HG02884 (cell line): ENCODE measurements around the gene DOCK1.

Source experiments
- ATAC-seq: cut with Tn5 transposase; IDR thresholded peaks from one replicate; pipeline ENCODE4 v1.9.1; 2021; ENCODE audit warnings: mild to moderate bottlenecking, moderate library complexity; ENCODE audit not compliant: unreplicated experiment

The DOCK1 gene

DNA sequence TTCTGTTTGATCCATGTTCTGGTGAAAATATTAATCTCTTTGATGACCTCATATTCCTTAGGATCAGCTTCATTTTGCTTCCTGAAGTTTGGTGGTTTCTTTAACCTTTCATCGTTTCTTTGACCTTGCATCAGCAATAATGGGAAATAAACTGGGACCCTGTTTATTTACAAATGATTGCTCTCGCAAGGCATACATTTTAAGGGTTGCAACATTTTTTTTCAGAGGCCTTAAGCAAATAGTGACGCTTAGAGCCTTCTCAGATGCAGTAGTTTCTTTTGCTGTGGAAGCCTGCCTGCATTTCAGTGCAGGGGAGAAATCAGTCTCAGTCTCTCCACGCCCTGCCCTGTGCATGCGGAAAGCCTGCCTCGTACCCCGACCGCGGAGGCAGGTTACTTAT is 504.8 kb downstream of the DOCK1 start:
- no peak for ATAC-seq

DNA sequence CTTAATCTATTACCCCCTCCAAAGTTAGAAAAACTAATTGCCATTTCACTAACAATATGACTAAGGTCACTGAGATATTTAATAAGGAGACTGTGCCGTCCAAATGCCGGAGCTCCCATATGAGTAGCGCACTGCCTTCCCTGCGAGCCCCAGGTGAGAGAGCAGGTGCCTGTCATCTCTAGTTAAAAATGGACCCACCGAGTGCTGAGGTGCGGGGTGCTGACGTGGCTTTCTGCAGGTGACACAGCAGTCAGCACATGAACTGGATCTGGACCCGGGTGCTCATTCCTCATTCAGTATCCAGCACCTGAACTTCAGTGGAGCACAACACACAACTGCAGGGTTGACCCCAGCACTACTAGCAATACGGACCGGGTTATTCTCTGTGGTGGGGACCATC is 505.8 kb downstream of the DOCK1 start:
- ATAC-seq = no peak

DNA sequence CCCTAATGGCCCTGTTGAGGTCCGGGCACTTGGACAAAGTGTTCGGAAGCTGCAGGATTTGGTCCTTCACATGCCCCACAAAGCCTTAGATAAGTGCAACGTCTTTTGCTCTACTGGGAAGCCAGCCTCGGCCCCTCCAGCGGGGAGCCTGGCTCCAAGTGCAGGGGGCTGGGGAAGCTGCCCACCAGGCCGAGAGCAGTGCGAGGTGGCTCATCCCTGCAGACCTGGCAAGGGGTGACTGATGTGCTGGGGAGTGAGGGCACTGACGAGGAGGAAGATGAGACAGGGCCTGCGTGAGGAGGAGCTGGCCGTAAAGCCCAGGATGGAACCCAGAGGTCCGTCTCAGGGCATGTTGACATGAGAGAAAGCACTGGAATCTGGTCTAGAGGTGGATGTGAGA is 508.1 kb downstream of the DOCK1 start:
- no peak for ATAC-seq

DNA sequence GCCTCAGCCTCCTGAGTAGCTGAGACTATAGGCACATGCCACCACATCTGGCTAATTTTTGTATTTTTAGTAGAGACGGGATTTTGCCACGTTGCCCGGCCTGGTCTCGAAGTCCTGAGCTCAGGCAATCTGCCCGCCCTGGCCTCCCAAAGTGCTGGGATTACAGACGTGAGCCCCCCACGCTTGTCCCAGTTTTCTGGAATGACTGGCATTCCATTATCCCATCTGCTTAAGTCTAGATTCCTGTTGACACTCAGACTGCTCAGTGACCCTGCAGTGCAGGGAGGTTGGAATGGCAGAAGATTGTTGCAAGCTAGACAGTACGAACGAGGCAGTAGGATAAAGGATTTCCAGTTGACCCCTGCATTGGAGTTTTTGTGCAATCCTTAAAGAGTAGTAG is 508.8 kb downstream of the DOCK1 start:
- ATAC-seq = no peak

DNA sequence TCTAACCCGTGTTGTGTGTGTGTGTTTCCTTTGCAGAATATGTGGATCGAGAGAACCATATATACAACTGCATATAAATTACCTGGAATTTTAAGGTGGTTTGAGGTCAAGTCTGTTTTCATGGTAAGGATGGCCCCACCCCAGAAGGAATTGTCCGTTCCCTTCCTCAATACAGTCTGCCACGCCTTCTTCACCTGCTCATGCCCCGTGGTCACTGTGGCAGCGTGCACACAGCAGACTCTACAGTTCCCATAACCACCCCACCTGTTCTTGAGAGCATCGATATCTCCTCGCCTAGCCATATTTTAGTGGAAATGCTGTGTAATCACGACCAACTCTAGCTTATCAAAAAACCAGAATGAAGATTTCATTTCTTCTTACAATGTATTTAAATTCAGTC is 509.9 kb downstream of the DOCK1 start:
- ATAC-seq = no peak

DNA sequence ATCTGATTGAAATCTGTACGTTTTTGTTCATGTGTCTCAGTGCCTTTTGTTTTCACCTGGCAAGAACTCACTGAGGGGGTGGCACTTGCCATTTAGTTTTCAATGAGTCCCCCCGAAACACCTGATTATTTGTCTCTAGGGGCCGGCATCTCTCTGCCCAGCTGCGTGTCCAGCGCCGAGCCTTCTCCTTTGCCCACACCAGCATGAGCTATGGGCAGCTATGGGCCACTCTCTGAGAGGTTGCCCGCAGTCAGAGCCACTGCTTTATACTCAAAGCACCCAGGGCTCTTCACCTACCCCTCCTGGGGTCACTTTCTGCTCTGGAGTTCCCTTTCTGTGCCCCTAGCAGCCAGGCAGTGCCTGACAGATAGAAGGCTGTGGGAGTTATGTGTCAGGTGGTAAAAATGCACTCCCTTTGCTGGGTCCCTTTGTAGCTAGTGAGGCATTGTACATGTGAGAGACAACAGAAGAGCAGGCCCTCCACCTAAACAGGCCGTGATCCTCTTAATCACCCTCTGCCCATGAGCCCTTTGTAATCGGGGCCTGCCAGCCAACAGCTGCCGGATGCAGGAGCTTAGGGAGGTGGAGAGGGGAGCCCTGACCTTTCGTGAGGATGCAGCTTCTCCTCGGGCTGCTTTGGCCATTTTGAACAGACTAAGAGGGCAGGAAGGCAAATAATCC is 510.8 kb downstream of the DOCK1 start:
- ATAC-seq = no peak

DNA sequence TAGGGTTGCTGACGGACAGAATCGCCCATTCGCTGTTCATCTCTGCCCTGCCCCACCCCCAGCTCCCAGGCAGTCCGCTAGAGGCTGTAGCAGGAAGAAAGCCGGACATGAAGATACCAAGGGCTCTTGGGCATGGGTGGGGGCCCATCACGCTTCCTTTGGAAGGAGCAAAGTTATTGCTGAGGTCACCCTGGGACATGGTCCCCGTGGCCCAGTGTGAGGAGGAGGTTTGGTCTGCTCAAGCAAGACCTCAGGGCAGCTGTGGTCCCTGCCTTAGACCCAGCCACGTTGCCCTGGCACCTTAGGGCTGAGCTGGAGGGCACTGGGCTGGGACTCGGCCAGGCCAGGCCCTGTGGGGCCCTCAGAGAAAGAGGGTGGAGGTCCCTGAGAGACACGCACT is 511.8 kb downstream of the DOCK1 start:
- ATAC-seq = no peak

DNA sequence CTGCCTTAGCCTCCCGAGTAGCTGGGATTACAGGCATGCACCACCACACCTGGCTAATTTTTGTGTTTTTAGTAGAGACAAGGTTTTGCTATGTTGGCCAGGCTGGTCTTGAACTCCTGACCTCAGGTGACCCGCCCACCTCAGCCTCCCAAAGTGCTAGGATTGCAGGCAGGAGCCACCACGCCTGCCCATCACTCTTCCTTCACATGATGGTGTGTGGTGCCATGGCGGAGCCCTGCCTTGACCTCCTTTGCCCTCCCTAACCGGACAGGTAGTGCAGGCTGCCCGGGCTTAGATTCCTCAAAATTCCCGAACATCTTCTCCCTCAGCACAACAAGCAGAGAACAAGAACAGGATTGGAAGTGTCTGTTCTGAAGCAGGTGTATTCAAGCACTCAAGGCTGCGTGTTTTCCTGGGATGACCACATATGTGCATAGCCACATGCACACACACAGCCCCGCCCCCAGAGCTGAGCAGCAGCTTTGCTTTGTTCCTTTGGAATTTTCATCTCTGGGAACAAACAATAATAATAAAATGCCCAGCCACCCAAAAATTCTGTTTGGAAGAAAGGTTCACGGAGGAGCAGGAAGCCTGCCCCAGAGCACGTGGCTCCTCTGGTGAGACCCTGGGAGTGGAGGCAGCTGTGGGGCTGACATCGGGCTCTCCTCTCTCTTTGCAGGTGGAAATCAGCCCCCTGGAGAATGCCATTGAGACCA is 512.6 kb downstream of the DOCK1 start:
- ATAC-seq = no peak

DNA sequence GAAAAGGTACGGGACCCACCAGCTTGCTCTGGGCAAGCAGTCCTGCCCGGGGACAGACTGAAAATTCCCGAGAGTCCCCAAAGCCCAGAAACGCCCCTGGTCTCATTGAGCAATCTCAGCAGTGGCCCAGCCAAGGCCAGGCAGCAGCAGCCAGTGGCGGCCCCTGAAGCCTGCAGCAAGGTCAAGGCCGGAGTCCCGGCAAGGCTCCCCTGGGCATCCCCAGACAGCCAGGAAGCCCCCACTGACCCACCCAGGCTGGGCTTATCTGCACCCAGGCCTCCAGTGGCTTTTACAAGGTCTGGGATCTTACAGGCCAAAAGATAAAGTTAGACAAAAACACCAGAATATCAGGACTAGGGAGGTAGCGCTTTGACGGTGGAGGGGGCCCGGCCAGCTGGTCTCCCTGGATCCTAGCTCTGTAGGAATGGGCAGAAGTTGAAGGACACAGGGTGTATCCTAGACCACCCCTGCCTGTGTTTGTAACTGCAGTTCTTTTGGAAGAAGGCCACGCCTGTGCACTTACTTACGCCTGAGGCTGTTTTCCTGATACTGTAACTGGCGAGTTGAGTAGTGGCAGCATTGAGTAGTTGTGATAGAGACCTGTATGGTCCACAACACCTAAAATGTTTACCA is 513.4 kb downstream of the DOCK1 start:
- no peak for ATAC-seq

DNA sequence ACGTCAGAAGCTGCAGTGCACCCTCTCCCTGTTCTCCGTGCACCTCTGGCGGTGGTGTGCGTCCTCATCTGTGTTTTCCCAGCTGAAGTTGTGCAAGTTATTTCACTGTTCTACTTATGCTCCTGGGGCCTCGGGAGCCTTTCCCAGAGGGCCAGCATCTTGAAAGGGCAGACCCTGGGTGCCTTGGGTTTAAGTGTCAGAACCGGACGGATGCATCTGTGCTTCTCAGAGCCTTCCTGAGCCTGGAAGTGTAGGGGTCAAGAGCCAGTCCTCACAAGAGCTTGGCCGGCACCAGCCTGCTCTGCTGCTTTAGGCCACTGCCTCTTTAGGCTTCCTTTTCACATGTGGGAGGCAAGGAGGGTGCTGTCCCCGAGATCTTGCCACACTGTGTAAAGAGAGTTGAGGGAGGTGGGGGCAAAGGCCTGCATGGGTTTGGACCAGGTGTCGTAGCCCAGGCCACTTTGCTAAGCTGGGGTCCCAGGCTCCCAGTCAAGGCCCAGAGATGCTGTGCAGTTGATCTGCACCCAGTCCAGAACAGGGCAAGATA is 515.0 kb downstream of the DOCK1 start:
- no peak for ATAC-seq

DNA sequence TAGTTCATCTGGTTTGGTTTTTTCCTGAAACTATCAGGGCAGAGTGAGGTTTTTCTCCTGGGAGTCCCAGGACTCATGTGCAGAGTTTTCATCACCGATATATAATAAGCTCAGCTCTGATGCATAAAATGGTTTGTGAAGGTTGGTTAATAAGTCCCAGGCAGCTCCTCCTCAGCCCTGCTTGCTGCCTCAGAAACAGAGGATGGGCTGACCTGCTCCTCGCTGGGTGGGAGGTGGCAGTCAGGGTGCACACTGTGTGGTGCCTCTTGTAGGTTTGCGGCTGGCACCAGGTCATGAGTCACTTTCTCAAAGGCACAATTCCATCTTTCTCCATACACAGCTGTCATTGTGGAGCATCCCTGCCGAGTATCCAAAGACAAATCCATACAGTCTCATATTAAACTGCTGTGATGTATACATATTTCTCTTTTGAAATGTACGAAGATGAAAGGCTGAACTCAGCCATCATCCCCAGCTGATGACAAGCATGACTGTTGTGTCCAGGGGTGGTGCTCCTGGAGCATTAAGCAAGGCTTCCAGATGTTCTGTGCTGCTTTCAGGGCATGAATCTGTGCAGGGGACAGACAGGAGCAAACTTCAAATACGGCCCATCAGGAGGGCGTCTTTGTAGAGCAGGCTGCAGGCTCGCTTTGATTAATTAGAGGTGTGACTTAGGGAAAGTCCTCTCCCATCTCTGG is 518.1 kb downstream of the DOCK1 start:
- ATAC-seq = no peak

DNA sequence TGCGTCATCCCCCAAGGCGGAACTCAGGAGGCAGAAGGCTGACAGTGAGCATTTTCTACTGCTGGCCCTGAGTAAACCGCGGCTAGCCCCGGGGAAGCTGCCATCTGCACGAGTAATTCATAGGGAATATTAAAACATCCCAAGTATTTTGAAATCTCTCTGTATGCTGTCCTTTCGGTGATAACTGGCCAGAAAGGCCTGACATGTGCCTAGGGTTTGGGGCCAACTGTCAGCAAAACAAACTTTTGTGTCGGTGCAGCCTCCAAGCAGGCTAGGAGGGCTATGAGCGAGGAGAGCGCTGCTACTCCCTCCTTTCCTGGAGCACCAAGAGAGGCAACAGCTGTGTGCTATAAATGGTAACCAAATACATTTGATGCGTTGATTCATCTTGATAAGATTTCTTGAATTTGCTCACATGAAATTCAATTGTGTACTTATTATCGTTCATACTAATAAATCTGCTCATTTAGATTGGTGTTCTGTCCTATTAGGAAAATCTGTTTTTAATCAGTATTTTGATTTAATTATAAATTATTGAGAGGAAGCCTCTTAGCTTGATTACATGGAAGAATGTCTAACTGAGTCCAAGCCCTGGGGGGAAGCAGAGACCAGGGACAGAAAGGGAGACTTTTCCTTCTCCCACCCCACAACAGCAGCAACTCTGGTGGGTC is 519.5 kb downstream of the DOCK1 start:
- no peak for ATAC-seq

DNA sequence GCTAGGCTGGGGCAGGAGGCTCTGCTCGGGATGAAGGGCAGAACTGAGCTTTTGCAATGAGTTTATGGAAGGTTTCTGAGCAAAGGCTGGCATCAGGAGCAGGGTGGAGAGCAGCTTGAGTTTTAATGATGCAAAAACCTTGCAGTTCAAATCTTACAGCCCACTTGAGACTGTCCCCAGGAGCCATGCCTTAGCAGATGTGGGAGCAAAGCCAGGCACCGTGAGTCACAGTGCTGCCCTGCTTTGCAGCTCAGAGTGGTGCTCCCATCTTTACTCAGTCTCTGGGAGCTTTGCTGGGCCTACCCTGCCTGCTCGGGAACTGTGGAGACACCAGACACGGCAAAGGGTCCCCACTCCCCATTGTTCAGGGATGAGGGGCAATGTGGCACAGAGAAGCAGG is 521.5 kb downstream of the DOCK1 start:
- ATAC-seq = no peak

DNA sequence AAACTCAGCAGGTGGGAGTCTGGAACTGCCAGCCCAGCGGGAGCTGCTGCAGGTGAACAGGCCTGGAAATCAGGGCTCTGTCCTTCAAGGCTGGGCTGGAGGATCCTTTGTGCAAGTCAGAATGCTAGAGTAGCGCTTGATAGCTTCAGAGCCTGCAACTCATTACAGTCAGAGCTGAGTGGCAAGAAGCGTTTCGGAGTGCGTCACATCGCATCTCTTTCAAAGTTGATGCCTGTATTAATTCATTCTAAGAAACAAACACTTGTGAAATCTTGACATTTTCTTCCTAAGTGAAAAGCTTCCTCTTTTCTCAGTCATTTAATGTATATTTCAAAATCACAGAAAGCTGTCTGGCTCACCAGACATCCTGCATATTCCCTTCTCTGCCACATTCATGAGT is 522.7 kb downstream of the DOCK1 start:
- no peak for ATAC-seq

DNA sequence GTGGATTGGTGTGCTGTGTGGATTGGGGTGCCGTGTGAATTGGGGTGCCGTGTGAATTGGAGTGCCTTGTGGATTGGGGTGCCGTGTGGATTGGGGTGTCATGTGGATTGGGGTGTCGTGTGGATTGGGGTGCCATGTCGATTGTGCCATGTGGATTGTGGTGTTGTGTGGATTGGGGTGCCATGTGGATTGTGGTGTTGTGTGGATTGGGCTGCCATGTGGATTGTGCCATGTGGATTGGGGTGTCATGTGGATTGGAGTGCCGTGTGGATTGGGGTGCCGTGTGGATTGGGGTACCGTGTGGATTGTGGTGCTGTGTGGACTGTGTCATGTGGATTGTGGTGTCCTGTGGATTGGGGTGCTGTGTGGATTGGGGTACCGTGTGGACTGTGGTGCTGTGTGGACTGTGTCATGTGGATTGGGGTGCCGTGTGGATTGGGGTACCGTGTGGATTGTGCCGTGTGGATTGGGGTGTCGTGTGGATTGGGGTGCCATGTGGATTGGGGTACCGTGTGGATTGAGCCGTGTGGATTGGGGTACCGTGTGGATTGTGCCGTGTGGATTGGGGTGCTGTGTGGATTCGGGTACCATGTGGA is 523.3 kb downstream of the DOCK1 start:
- ATAC-seq = no peak

DNA sequence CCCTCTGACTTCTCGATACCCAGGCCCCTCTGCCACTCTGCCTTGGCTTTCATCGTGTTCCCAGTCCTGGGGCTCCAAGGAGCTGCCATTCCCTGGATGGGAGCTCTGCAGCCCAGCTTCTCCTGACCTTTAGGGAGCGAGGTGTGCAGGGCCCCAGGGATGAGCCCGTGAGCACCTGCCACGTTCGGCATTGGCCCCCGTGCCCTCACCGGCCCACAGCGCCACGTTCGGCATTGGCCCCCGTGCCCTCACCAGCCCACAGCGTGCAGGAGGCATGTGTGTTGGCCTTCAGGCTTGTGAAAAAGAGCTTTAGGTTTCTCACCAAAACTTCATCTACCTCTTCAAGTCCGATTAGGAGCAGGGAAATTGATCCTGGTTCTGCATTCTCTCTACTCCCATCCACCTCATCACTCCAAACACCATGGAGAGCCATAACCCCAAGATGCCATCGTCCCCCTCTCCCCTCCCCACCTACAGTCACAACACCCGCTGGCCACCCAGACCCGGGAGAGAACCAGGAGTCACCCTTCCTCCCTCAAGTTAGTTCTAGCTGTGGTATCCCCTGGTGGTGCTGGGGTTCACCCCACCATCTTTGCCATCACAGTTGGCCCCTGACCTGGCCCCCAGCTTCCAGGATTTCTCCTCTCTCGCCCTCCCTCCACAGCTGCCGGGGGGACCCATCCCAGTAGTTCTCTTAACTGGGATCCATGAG is 524.5 kb downstream of the DOCK1 start:
- no peak for ATAC-seq

DNA sequence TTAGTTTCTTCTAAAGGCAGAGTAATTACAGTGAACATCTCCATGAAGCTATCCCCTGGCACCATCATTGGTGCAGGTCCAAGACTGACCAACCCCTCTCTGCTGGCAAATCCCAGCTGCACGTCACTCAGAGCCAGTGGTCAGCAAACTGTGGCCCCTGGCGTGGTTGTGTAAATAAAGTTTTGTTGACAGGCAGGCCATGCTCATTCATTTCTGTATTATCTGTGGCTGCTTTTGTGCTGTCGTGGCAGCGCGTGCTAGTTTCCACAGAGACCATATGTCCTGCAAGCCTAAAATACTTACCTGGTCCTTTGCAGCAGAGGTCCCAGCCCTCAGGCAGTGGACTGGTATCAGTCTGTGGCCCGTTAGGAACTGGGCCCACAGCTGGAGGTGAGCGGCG is 526.3 kb downstream of the DOCK1 start:
- ATAC-seq = no peak

DNA sequence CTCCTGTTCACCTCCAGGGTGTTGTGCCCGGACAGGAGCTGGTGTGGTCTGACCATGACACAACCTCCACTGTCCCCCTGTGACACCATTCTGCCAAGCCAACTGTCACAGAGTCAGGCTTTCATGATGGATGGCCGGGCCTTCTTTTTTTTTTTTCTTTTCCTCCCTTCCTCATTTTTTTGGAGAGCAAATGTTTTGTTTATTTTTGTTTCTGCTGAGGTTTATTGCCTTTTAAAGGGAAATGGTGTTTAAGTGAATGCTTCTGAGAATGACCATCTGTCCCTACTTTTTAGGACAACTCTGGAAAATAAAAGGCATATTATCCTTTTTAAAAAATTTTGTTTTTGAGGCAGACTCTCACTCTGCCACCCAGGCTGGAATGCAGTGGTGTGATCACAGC is 528.8 kb downstream of the DOCK1 start:
- no peak for ATAC-seq

DNA sequence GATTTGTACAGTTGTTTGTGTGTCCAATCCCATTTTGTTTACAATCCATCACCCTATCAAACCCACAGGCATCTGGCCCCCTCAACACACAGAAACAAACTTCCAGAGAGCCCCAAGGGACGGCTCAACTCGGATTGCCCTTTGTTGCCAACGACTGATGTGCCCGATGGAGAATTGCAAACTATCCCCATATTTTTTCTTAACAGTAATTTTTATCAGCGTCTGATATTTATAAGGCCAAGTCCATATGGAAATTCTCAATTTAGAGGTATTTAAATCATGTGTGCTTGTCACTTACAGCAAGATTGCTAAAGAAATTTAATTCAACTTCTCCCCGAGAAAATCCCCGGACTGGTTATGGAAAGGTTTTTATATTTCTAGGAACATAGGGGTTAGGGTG is 530.0 kb downstream of the DOCK1 start:
- no peak for ATAC-seq

DNA sequence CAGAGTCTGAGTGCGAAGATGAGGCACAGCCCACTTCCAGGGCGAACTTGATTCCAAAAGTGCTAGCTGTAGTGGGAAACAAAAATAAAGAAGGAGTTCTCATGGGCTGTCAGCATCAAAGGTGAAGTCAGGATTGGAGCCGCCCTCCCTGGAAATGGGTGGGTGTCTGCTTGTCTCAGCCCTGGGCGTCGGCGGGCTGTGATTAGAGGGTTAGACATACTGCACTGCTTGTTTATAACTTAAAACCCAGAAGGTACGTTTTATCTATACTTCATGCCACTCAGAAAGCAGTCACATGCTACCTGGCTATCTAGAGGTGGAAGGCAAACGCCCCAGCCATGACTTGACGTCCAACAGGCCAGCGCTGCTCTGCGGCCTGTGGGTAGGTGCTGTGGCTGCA is 535.1 kb downstream of the DOCK1 start:
- ATAC-seq = no peak
